Right hindlimb (tissue), 1 donor: ENCODE results near the gene TBKBP1.
"Not testable (repeated sequence)": the region's sequence is repeated elsewhere in the genome, so short reads cannot be mapped to it uniquely, and the experiment has no call there.

Source experiments
- DNase-seq: peaks from one replicate; pipeline ENCODE4 v3.0.0-alpha.2; 2018

TBKBP1 gene

DNA sequence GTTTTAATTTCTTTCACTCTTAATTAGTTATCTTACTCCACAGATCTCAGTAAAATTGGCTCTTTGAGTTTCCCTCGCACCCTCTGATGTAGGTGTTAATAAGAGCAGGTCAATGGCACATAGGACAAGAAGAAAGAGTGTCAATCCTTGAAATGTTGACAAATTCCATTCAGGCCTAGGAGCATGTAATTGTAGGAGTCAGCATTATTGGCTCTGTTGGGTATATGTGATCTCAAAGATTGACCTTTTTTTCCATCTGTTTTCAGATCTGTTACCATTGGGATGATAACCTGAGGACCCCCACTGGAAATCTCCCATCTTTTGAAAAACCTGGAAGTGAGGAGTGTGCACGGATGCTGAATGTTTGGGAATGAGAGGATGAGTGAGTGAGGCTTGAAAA, 11.8 kb upstream of the TBKBP1 start:
- no peak for DNase-seq

DNA sequence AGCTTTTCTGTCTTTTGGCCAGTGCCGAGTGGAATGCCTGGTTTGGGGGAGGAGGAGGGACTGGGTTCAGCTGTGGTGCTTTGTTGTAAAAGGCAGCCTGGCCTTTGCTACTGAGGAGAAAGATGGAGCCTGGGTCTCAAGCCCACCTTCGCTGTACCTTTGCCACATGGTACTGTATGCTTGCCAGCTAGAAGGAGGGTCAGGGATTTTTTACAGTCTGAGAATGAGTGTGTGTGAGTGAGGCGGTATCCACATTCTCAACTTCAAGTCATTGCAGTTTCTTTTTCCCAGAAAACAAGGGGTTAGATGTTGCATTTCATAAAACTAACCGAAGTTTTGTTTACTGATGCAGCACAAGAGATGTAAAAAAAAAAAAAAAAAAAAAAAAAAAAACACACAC, 11.2 kb upstream of the TBKBP1 start:
- not testable (repeated sequence) for DNase-seq

DNA sequence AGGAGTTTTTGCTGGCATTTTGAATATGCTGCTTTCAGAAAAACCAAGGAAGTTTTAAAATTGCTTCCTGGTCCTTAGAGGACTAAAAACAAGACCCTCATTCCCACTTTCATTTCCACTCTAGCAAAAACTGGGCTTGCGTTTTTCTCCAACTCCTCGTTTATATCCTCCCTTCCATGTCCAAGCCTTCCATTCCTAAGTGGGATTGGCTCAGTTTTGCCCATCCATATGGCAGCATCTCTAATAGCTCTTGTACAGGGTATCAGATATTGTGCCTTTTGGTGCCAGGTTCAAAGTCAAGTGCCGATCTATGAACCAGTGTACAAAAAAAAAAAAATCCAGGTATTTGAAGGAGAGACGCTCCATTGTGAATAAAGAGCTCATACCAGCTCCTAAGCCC, 9.9 kb upstream of the TBKBP1 start:
- DNase-seq, result no peak

DNA sequence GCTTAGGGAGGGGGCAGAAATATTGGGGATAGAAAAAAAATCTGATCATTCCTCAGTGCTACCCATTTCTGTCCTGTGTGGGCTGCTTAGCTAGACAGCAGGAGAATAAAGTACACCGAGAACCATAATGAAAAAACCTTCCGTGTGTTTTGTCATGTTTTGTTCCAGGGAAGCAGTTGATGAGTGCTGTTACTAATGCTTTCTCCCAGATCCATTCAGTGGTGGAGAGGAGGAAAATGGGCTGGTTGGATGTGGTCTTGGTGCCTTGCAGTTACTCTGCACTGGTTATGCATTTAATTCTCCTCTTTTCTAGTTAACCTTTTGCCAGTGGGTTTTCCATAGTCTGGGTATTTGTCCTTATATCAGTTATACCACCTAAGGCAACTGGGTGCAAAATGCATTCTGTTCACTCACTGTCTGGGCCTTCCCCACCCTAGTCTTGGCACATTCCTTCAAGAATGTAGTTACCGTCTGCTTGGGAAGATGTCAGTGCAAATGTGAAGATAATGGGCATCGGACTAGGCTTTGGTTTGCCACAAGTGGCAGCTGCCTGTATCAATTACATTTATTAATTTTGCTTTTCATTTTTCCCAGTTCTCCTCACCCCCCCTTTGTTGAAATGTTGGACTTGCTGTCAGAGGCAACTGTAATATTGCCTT, 9.3 kb upstream of the TBKBP1 start:
- DNase-seq, result no peak

DNA sequence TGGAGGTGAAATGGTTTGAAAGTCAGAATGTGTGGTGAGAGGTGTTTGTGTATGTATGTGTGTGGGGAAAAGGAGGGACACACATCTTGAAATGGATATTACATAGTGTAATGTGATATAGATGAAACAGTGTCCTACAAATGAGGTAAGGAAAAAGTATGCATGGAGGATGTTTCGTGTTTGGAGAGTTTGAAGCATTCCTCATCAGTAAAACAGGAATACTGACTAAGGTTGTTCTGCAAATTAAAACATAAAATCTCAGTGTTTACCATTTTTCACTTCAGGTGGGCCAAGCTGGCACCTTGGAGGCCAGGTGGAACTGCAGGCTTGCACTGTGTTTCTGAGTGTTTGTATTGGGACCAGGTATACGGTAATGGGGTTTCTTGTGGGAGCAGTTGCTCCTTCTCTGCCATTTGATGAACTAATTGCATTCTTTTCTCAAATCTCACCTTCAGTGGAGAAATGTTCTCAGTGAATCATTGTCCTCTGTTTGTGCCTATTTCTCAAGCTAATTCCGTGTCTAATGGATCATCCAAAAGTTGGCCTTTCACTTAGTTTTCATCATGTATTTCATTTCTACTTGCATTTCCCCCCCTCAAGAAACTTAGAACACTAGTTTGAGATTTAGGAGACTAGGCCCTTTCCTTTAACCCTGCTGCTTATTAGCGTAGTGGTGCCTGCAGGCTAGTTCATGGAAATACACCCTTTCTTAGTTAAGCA, 8.2 kb upstream of the TBKBP1 start:
- no peak for DNase-seq

DNA sequence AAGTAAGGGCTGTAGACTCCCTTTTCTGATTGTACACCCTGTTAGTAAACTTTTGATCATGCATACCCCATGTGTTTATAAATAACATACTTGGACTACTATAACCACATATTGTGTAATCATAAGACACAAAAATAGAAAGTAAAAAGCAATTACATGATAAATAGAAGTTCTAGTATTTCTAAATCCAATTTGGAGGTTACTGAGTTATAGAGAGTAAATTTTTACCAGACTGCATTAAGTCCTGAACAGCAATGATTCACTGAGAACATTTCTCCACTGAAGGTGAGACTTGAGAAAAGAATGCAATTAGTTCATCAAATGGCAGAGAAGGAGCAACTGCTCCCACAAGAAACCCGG, 7.7 kb upstream of the TBKBP1 start:
- no peak for DNase-seq

DNA sequence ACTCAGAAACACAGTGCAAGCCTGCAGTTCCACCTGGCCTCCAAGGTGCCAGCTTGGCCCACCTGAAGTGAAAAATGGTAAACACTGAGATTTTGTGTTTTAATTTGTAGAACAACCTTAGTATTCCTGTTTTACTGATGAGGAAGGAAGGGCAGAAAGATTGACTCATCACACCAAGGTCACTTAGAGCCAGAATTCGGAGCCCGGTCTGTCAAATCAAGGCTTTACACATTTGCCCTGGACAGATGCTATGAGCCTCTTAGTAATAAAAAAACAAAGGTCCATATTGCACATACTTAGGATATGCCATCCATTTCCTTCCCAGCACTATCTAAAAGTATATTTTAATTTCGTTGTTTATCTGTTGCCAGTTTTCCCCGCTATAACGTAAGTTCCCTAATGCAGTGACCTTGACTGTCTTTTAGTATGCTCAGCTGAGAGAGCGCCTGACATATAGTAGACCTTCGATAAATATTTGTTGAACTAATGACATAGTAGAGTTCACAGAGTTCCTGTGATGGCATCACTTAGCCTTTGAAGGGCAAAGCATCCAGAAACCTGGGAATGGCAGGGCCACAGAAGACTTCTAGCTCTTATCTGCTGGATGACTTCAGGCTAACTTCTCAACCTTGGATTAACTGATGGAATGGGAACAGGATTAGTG, 7.2 kb upstream of the TBKBP1 start:
- no peak for DNase-seq

DNA sequence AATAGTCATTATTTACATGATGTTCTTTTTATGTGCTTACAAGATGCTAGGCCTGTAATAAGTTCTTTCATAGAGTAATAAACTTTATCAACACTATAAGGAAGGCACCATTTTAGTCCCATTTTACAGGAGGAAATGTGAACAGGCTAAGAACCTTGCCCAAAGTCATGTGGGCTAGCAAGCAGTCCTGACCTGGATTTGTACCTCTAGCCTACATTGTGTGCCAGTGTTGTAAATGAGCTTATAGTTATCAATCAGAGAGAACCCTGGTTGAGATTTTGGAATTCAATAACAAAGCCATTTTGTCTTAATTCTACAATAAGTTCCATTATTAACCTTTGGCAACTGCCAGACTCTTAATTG, 6.7 kb upstream of the TBKBP1 start:
- no peak for DNase-seq

DNA sequence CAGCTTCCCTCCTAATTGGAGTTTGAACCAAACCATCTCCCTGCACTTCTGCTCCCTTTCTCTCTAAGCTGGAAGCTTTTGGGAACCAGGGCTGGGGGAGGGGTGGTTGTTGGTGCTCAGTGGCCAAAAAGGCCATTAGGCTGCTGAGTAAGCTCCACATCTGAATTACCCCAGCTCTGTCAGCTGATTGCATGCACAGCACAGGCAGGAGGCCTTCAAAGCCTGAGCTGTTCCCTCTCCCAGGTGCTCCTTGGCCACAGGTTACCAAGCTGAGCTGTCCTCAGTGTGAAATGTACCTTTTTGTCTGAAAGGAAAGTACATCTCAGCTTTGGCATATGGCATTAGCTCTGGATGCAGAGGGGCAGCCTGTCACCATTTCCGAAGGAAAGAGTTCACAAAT, 6.2 kb upstream of the TBKBP1 start:
- no peak for DNase-seq

DNA sequence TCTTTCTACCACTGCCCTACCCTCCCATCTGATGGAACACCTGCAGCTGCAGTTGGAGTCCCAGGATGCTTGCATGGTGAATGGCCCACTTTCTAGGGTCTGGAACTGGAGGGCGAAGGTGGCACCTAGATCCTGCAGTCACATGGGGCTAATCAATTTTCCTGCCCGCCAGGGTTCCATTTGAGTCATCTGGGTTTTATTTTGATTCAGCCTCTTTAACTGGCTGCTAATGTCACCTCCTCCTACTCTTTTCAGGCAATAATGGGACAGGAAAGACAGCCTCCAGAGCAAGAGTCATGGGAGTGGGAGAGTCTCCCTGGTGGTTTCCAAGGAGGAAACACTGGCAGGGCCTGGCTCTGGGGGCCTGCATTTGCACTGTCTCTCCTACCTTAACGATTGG, 3.8 kb upstream of the TBKBP1 start:
- DNase-seq, result no peak

DNA sequence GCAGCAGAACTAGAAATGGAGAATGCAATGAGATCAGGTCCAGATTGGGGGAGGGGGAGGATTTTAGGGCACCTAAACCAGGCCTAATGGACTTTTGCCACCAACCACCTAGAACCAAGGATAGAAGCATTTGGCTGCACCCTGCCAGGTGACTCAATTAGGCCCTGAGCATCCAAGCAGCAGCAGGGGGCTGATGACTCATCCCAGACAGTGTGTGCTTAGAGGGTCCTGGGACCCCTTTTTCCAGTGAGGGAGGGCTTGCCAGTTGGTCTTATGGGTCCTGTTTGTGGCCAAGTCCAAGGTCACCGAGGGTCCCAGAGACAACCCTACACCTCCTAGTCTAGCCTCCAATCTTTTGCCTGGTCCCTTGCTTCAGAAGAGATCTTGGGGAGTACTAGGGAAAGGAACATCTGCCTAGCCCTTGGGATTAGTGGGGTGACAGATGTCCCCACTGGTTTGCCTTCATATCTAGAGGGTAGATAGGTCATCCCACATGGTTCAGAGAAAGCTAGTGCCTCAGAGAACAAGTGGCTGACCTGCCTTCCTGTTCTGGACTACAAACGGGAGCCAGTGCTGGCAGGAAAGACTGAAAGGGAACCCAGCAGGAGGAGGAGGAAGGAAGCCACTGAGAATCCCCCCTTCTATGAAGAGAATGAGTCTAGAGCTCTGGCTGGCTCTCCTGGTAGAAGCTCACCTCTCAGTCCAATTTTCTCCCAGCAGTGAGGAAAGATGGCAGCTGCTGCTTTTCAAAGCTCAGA, 1.6 kb upstream of the TBKBP1 start:
- no peak for DNase-seq

DNA sequence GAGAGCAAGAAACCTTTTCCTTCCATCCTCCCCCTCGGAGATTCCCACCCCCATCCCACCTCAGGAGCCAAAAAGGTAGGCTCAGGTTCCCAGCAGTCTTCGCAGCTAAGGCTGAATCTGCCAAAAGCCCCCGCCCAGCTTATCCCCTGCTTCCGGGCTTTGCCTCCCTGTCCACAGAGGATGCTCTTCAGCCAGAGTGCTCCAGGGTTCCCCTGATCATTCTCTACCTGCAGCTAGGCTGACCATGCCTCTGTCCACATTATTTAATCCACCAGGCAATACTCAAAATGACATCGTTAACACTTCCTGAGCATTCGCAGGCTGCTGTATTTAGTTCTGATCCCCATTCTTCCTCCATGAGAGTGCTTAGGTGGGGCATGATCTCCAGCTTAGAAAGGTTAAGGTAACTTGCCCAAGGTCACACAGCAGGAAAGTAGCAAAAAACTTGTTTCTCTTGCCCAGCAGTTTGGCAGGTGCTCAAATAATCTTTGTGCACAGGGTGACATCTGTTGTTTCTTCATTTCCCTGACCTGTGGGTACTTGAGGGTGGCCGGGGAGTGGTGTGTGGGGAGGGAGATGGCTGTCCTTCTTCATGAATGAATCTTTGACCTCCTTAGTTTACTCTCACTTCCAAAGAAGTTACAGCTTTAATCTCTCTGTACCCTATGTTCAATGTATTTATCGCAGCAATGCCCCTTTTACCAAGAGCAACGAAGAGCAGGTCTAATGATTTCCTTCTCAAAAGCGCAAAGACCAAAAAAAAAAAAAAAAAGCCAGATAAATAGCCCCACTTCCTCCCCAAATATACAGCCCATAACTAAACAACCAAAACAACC, 848 bp upstream of the TBKBP1 start:
- no peak for DNase-seq

DNA sequence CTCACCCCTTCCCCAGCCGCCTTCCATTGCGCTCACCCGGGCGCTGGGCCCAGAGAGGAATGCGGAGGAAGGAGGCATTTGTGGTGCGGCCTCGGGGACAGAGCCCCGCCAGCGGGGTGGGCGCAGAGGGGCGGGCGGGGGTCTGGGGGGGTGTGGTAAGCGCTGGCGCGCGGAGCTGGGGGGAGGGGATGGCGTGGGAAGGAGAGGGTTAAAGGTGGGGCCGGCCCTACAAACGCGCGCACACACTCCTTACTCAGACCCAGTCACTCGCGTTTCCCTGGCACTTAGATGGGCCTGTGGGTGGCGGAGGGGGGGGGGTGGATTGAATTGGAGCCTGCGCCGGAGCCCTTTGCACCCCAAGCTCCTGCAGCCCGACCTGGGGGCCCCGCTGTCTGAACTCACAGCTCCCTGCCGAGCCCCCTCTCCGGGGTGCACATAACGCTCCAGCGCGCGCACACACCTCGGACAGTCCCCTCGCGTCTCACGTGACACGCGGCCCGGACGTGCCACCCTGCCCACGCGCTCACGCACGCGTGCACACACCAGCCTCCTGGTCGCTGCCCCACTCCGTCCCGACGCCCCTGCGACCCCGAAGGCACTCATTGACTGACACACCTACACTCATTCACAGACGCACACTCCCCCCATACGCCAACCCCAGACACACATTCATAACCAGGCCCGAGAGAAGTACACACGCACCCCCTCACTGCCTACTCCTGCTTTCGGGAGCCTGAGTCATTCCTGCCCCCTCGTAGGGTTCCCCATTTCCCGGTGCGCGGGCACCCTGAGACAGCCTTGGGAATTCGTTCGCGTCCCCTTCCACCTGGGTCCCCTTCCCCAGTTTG, 844 bp downstream of the TBKBP1 start:
- DNase-seq, result peak; percentile 91

DNA sequence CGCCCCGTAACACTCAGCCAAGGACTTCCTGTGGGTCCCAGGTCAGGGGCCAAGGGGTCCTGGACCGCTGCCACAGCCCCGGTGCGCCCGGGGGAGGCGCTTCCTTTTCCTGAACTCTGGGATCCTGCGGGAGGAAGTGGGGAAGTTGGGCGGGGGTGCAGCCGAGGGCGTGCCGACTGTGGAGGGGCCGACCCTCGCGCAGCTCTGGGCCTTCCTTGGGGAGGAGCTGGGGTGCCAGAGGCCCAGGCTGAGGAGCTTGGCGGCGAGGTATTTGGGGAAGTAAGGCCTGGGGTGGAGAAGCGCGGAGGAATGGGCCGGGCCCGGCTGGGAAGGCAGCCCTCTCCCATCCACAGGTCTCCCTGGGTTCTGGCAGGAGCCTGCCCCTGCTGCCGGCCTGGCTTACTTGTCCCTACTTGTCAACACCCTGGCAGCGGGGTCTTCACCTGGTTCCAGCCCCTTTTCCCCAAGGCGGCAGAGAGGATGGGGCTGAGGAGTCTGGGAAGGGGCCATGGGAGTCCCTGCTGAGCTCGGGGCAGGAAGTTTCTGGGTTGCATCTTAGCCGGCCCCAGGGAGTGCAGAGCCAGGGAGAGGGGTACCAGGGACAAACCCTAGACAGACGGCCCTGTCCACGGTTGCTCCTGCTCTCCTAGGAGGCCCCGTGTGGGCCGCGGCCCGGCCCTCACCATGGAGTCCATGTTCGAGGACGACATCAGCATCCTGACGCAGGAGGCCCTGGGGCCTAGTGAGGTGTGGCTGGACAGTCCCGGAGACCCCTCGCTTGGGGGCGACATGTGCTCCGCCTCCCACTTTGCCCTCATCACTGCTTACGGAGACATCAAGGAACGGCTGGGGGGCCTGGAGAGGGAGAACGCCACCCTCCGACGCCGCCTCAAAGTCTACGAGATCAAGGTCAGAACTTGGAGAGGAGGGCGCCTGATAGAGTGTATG, 1.7 kb downstream of the TBKBP1 start:
- peak; percentile 74 for DNase-seq

DNA sequence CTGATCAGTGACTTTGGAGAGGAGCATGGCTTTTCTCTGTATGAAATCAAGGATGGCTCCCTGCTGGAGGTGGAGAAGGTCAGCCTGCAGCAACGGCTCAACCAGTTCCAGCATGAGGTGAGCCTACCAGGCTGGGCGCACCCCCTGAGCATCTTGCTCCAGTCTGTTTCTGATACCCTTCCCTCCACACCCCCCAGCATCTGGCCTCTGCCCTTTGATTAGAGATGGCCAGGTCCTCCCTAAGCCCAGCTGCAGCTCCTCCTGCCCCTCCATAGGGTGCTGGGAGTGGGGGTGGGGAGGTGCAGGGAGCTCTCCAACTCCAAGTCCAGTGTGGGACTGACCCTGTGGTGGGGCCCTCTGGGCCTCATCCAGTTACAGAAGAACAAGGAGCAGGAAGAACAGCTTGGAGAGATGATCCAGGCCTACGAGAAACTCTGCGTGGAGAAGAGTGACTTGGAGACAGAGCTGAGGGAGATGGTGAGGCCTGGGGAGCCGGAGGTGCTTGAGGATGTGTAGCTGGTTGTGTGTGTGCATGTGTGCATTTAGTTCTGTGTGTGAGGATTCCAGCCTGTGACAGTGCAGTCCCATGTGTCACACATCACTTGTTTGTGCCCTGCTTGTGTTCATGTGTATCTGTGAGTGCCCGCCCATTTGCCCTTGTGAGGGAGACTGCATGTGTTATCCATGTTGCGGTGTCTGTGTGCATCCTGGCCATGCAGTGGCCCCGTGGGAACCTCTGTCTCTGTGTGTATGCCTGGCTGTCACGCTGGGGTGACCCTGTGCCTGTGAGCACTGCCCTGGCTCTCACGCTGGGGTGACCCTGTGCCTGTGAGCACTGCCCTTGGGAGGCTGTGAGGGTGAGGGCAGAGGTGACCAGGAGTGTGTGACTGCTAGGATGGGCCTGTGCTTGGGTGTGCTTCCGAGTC, 3.0 kb downstream of the TBKBP1 start:
- no peak for DNase-seq

DNA sequence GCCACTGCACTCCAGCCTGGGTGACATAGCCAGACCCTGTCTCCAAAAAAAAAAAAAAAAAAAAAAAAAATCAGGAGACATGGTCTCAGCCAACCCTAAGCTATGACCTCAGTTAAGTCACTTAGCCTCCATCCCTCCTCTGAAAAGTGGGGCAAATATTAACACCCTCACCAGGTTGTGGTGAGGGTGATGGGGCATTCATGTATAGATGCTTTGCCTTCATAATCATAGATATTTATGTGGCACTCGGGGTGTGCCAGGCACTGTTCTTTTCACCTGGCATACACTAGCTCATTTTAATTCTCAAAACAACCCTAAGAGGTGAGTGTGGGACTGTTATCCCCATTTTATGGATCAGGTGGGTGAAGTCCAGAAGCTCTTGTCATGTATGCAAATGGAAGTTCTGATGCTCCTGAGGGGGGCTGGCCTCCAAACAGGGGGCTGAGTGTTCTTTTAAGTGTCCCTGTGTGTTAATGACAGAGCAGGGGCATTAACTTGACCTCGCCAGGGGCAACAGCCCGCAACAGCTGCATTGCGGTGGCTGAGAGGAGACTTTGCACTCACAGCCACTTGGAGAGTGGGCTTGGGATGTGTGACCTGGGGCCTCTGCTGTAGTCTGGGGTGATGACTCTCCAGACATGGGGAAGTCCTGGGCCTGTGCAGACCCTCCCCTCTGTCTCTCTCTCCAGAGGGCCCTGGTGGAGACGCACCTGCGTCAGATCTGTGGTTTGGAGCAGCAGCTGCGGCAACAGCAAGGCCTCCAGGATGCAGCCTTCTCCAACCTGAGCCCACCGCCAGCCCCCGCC, 4.1 kb downstream of the TBKBP1 start:
- DNase-seq, result no peak

DNA sequence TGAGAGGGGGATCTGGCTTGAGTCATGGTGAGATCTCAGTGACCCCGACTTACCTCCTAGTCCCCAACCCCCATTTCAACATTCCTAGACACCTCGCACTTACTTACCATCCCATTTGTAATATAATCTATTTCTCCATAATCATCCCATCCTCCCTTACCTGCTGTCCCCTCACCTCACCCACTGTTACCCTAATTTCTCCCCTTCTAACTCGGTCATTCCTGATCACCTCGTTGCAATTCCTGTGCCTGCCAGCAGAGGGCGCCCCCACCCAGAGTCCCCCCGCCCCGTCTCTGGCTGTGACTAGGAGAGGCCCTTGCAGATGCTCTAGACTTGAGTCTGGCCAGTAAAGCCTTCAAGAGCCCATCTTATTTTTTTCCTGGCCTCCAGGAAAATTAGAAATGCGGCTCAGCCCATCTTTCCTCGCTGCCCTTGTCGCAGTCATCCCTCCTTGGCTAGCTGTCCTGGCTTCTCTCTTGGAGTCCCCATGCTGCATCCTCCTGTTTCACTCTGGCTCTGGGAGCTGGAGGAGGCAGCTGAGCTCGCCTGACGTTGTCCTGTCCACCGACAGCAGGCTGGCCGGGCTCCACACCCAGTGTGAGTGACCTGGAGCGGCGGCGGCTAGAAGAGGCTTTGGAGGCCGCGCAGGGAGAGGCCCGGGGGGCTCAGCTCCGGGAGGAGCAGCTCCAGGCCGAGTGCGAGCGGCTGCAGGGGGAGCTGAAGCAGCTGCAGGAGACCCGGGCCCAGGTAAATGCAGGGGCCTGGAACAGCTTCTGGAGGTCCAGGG, 5.0 kb downstream of the TBKBP1 start:
- DNase-seq, result peak; percentile 71

DNA sequence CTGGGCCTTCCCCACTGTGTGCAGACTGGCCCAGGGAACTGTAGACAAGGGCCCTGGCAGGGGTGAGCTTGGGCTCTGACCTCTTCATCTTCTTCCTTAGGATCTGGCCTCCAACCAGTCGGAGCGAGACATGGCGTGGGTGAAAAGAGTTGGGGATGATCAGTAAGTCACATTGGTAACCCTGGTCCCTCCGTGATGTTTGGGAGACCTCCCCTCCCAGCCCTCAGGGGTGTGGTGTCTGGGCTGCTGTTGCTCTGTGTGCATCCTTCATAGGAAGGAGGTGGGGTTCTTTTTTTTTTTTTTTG, 5.5 kb downstream of the TBKBP1 start:
- no peak for DNase-seq
